ENCODE data around the gene CCL19. TPM values are rescaled to one million over a fixed set of nuclear protein-coding genes. Genes with fewer than 3 reads are reported as not detected.

Gene CCL19
- polyA plus RNA-seq, 1 of the 3 experiments (the other 2 are of a cell fraction): not detected

- peak; percentile 90 for TF ChIP-seq CTCF (IDR thresholded peaks at IDR 0.05)
- TF ChIP-seq FOXM1 (IDR thresholded peaks at IDR 0.05; ENCODE audit: low read depth): no peak
- no peak for TF ChIP-seq RCOR1 (IDR thresholded peaks at IDR 0.05; ENCODE audit: low read length)
- TF ChIP-seq RXRA (IDR thresholded peaks at IDR 0.05; ENCODE audit: borderline replicate concordance, low read depth): no peak
- TF ChIP-seq GATA2 (CRISPR knock-in tag; IDR thresholded peaks at IDR 0.05): no peak
- TF ChIP-seq ELF1 (IDR thresholded peaks at IDR 0.05): no peak
- no peak for TF ChIP-seq GABPA (IDR thresholded peaks at IDR 0.05; ENCODE audit: low read depth)
- 0 out of 2 replicates have a peak, but pooled peaks have one; percentile 18 for TF ChIP-seq MXI1 (IDR thresholded peaks at IDR 0.05; ENCODE audit: low read depth, low read length)
Measured at GRCh38 chr9:34664281-34665066, 26.6 kb downstream of the CCL19 start (continued).

GRCh38 chr9:34663303-34663605, 27.8 kb downstream of the CCL19 start:
- H4K20me1 ChIP-seq (ENCODE audit: insufficient read depth): no peaks in the 10 kb centered on the region
- H3K4me3 ChIP-seq (ENCODE audit: low read depth in 2 of 2, low read length in 1 of 2): no peak overlapping the region
- H3F3A ChIP-seq (replicated peaks; ENCODE audit: insufficient read depth): peaks cover 13% of the 10 kb centered on the region
- H3K4me1 ChIP-seq (ENCODE audit: control insufficient read depth in 1 of 2, insufficient read depth in 2 of 2, low read depth in 1 of 2, low read length in 1 of 2): peaks cover 8 to 12% of the 10 kb centered on the region in 2 experiments; a peak in 3 of 4 replicates
- CTCF ChIA-PET: interaction anchor here (0.7 to 8.1 kb wide), 6 partner anchors 11 to 49 kb away, joined by 4 to 56 read pairs (median 14); partner anchors contain the start of genes ARID3C, GALT and IL11RA
- H3K9me3 ChIP-seq: no peaks in the 10 kb centered on the region
- no peak for DNase-seq
- H3K27ac ChIP-seq (ENCODE audit: low read depth in 2 of 2, low read length in 1 of 2): no peak overlapping the region
- no peak overlapping the region for H3K9ac ChIP-seq
- no peaks in the 10 kb centered on the region for H3K9me2 ChIP-seq
- H3K4me2 ChIP-seq: no peak overlapping the region
- no peaks in the 10 kb centered on the region for H3K27me3 ChIP-seq (ENCODE audit: insufficient read depth)
- no peak overlapping the region for H2AFZ ChIP-seq (ENCODE audit: low read depth)
- H3K36me3 ChIP-seq (replicated peaks in 1 of 2; ENCODE audit: control insufficient read depth in 1 of 2, insufficient read depth in 2 of 2, low read length in 1 of 2): peaks cover 0 to under 1% of the 10 kb centered on the region in 2 experiments
- POLR2A ChIA-PET: no interaction called here
- TF ChIP-seq RFX5 (IDR thresholded peaks at IDR 0.05; ENCODE audit: low read length): no peak
- H3K79me2 ChIP-seq (ENCODE audit: insufficient read depth): peaks cover 20% of the 10 kb centered on the region; the same call in 1 of the 2 replicates

GRCh38 chr9:34662526-34663302, 28.4 kb downstream of the CCL19 start, which contains the start of gene CCL27:
Gene CCL27 (minus strand): TSS chr9:34662657. CDS start chr9:34662633, 24 bp downstream.
- H3K27me3 ChIP-seq (ENCODE audit: insufficient read depth): no peaks in the 10 kb centered on the region
- DNase-seq: no peak
- H3K9ac ChIP-seq: no peak within 1 kb of the TSS
- WGBS (ENCODE audit: low lambda C conversion rate): 79% methylated on average over 4 of the region's 4 CpGs
- H3K9me3 ChIP-seq: no peaks in the 10 kb centered on the region
- no peak within 1 kb of the TSS for H2AFZ ChIP-seq (ENCODE audit: low read depth)
- peaks cover 17% of the 10 kb centered on the region; the same call in 1 of the 2 replicates for H3K79me2 ChIP-seq (ENCODE audit: insufficient read depth)
- H3F3A ChIP-seq (replicated peaks; ENCODE audit: insufficient read depth): peaks cover 13% of the 10 kb centered on the region
- no peaks in the 10 kb centered on the region for H4K20me1 ChIP-seq (ENCODE audit: insufficient read depth)
- no peak within 1 kb of the TSS for H3K4me2 ChIP-seq
- H3K4me1 ChIP-seq (ENCODE audit: control insufficient read depth in 1 of 2, insufficient read depth in 2 of 2, low read depth in 1 of 2, low read length in 1 of 2): peaks cover 8 to 12% of the 10 kb centered on the region in 2 experiments; a peak in 3 of 4 replicates
- TF ChIP-seq NFIC (IDR thresholded peaks at IDR 0.05; ENCODE audit: borderline replicate concordance) (no peak), USF1 (IDR thresholded peaks at IDR 0.05; ENCODE audit: borderline replicate concordance, low read depth) (no peak), GATA2 (CRISPR knock-in tag; IDR thresholded peaks at IDR 0.05) (no peak), REST (IDR thresholded peaks at IDR 0.05; ENCODE audit: low read depth, low read length) (no peak), RAD21 (IDR thresholded peaks at IDR 0.05; ENCODE audit: low read length) (no peak), ZBTB33 (IDR thresholded peaks at IDR 0.05; ENCODE audit: borderline replicate concordance, low read depth) (no peak)
- POLR2A ChIA-PET: no interaction called here
- no peaks in the 10 kb centered on the region for H3K36me3 ChIP-seq (replicated peaks in 1 of 2; ENCODE audit: control insufficient read depth in 1 of 2, insufficient read depth in 2 of 2, low read length in 1 of 2)
- no peak within 1 kb of the TSS for H3K4me3 ChIP-seq (ENCODE audit: low read depth in 2 of 2, low read length in 1 of 2)
- H3K27ac ChIP-seq (ENCODE audit: low read depth in 2 of 2, low read length in 1 of 2): no peak within 1 kb of the TSS
- CTCF ChIA-PET: interaction anchor here (0.7 to 8.1 kb wide), 7 partner anchors 16 to 48 kb away, joined by 3 to 56 read pairs (median 4); partner anchors contain the start of genes ARID3C and GALT
- H3K9me2 ChIP-seq: no peaks in the 10 kb centered on the region

Data from SK-N-SH (cell line).